Osteoblast (primary cell): Measurements from ENCODE around the gene UBD. TPM values are rescaled to one million over a fixed set of nuclear protein-coding genes. Genes with fewer than 3 reads are reported as not detected.

Source experiments
- DNase-seq: peaks from one replicate; pipeline ENCODE4 v3.0.0; 2011; ENCODE audit warnings: low spot score, mixed read lengths; ENCODE audit not compliant: insufficient read length; ENCODE audit errors: missing footprints
- H2AFZ ChIP-seq: 2 replicates; pipeline ENCODE4 v1.6.0; 2011; ENCODE audit warnings: mild to moderate bottlenecking, low read length
- H3K27ac ChIP-seq: 2 replicates; pipeline ENCODE4 v1.5.1; 2011; ENCODE audit warnings: mild to moderate bottlenecking, low read depth, low read length, moderate library complexity
- H3K27me3 ChIP-seq: 2 replicates; pipeline ENCODE4 v1.6.0; 2012; ENCODE audit warnings: mild to moderate bottlenecking, control low read depth, inconsistent platforms, low read length, moderate library complexity; ENCODE audit not compliant: insufficient read depth
- H3K36me3 ChIP-seq: 2 replicates; pipeline ENCODE4 v1.5.1; 2011; ENCODE audit warnings: mild to moderate bottlenecking, low read length, control low read depth, moderate library complexity; ENCODE audit not compliant: insufficient read depth
- H3K4me1 ChIP-seq: 2 replicates; pipeline ENCODE4 v1.5.1; 2011; ENCODE audit warnings: mild to moderate bottlenecking, low read length, control low read depth, moderate library complexity; ENCODE audit not compliant: insufficient read depth
- H3K4me2 ChIP-seq: 2 replicates; pipeline ENCODE4 v1.6.0; 2011; ENCODE audit warnings: mild to moderate bottlenecking, low read length; ENCODE audit not compliant: insufficient read depth
- H3K4me3 ChIP-seq: fragments of 200-600 bp; sonication (generic); 3 replicates; pipeline ENCODE4 v1.5.1; 2012; ENCODE audit warnings: mild to moderate bottlenecking, low read length, inconsistent platforms; ENCODE audit not compliant: insufficient read depth
- H3K79me2 ChIP-seq: 2 replicates; pipeline ENCODE4 v1.6.0; 2012; ENCODE audit warnings: mild to moderate bottlenecking, low read length, control low read depth, inconsistent platforms; ENCODE audit not compliant: insufficient read depth
- H3K9me3 ChIP-seq: 2 replicates; pipeline ENCODE4 v1.5.1; 2011; ENCODE audit warnings: low read depth, low read length, control low read depth
- H4K20me1 ChIP-seq: 2 replicates; pipeline ENCODE4 v1.6.0; 2012; ENCODE audit warnings: mild to moderate bottlenecking, low read length, control low read depth; ENCODE audit not compliant: insufficient read depth
- CTCF ChIP-seq: IDR thresholded peaks from 2 replicates; pipeline ENCODE4 v1.5.1; 2011; ENCODE audit warnings: mild to moderate bottlenecking, low read depth, low read length, moderate library complexity; ENCODE audit errors: extremely low read depth
- total RNA-seq: library from RNA; depleted of rRNA; stranded (reverse); fragments of >200 nt; gene quantifications from 2 replicates; pipeline ENCODE4 v1.2.3, GENCODE V29; 2012

Gene UBD
- total RNA-seq, 1 donor = not detected

GRCh38 chr6:29522227-29522626, 37.3 kb downstream of the UBD start:
- no peak overlapping the region for H3K4me2 ChIP-seq
- DNase-seq = no peak
- H3K36me3 ChIP-seq = no peaks in the 10 kb centered on the region
- H2AFZ ChIP-seq = no peak overlapping the region
- H3K27me3 ChIP-seq = no peaks in the 10 kb centered on the region
- no peak for TF ChIP-seq CTCF
- H3K79me2 ChIP-seq = no peaks in the 10 kb centered on the region
- no peak overlapping the region for H3K27ac ChIP-seq
- H3K9me3 ChIP-seq = no peaks in the 10 kb centered on the region
- H3K4me1 ChIP-seq = no peaks in the 10 kb centered on the region
- H4K20me1 ChIP-seq = no peaks in the 10 kb centered on the region
- no peak overlapping the region for H3K4me3 ChIP-seq

- Histone ChIP-seq H3K4me3 (no peak overlapping the region), H3K36me3 (no peaks in the 10 kb centered on the region), H4K20me1 (no peaks in the 10 kb centered on the region), H3K4me2 (no peak overlapping the region), H3K79me2 (no peaks in the 10 kb centered on the region), H3K27ac (no peak overlapping the region), H3K4me1 (no peaks in the 10 kb centered on the region), H3K9me3 (no peaks in the 10 kb centered on the region), H3K27me3 (no peaks in the 10 kb centered on the region), H2AFZ (no peak overlapping the region)
- DNase-seq = no peak
- TF ChIP-seq CTCF = no peak
Observed at GRCh38 chr6:29521006-29521680, 38.4 kb downstream of the UBD start.

- no peak overlapping the region for H2AFZ ChIP-seq
- H3K4me3 ChIP-seq = no peak overlapping the region
- no peak for TF ChIP-seq CTCF
- H3K27me3 ChIP-seq = no peaks in the 10 kb centered on the region
- no peaks in the 10 kb centered on the region for H3K36me3 ChIP-seq
- H3K27ac ChIP-seq = no peak overlapping the region
- no peaks in the 10 kb centered on the region for H4K20me1 ChIP-seq
- H3K4me1 ChIP-seq = no peaks in the 10 kb centered on the region
- no peaks in the 10 kb centered on the region for H3K9me3 ChIP-seq
- no peak overlapping the region for H3K4me2 ChIP-seq
- no peaks in the 10 kb centered on the region for H3K79me2 ChIP-seq
- no peak for DNase-seq
Observed at GRCh38 chr6:29520232-29520631, 39.3 kb downstream of the UBD start.

GRCh38 chr6:29519291-29520010, 40.1 kb downstream of the UBD start:
- TF ChIP-seq CTCF = no peak
- no peak overlapping the region for H3K4me3 ChIP-seq
- no peak overlapping the region for H3K4me2 ChIP-seq
- no peaks in the 10 kb centered on the region for H3K36me3 ChIP-seq
- no peaks in the 10 kb centered on the region for H3K4me1 ChIP-seq
- DNase-seq = no peak
- no peaks in the 10 kb centered on the region for H3K79me2 ChIP-seq
- no peaks in the 10 kb centered on the region for H4K20me1 ChIP-seq
- no peak overlapping the region for H3K27ac ChIP-seq
- H2AFZ ChIP-seq = no peak overlapping the region
- no peaks in the 10 kb centered on the region for H3K27me3 ChIP-seq
- H3K9me3 ChIP-seq = no peaks in the 10 kb centered on the region
